Mucosa of descending colon (tissue), 3 donors: ENCODE results near the gene TMCC2. TPM values are rescaled to one million over a fixed set of nuclear protein-coding genes. Genes with fewer than 3 reads are reported as not detected.
A peak's percentile ranks its signal among the peaks of the same experiment; 100 is the strongest.

Experiments used
- ATAC-seq: fragments of 200-7000 bp; cut with Tn5 transposase; one replicate; pipeline ENCODE4 v1.9.1; 2020; ENCODE audit warnings: mild to moderate bottlenecking, moderate library complexity
- DNase-seq, 3 donors: peaks; one replicate each; pipeline ENCODE4 v3.0.0-alpha.2; 2020
- H3K36me3 ChIP-seq: fragments of 200-600 bp; one replicate; pipeline ENCODE4 v1.8.0; 2021; ENCODE audit warnings: low read depth, mild to moderate bottlenecking
- H3K4me1 ChIP-seq: fragments of 200-600 bp; one replicate; pipeline ENCODE4 v1.8.0; 2021; ENCODE audit warnings: low read depth, mild to moderate bottlenecking
- H3K4me3 ChIP-seq: fragments of 200-600 bp; one replicate; pipeline ENCODE4 v1.8.0; 2021; ENCODE audit warnings: mild to moderate bottlenecking
- H3K9me3 ChIP-seq: fragments of 200-600 bp; one replicate; pipeline ENCODE4 v1.8.0; 2021; ENCODE audit warnings: mild to moderate bottlenecking
- intact Hi-C, 2 donors: fragments of 100-400 bp; cut with DNase I in 1 of 2; cut with micrococcal nuclease in 1 of 2; formaldehyde crosslinking; loops; one replicate each; pipeline versions ENCODE4 v1.11.0 to v1.11.1; 2022; cut with DNase I, micrococcal nuclease
- total RNA-seq, 3 donors: library from RNA; stranded (reverse); fragmentation: NEBNext Ultra II Directional in 2 of 3; extraction: Animal tissue kit (Norgen Biotek cat#: 25700) in 2 of 3; gene quantifications; one replicate each; pipeline versions ENCODE4 v1.2.1 to v1.2.4, GENCODE V29; 2021 to 2023
- TF ChIP-seq, protein P1 (sequence below): fragments of 200-600 bp; IDR thresholded peaks from one replicate; pipeline ENCODE4 v1.8.0; 2022; ENCODE audit warnings: antibody characterized with exemption, mild to moderate bottlenecking
- donor health status: DM: no; HTN: no; CAD: no; lungs with moderate emphysema.
- donor health status: DM: no; HTN: no; CAD: no.
- donor health status: DM: no; HTN: yes; CAD: no.

TMCC2 gene
- total RNA-seq, 3 donors from 2014 or later, result 0.27 to 5.1 (median 0.29) TPM

DNA sequence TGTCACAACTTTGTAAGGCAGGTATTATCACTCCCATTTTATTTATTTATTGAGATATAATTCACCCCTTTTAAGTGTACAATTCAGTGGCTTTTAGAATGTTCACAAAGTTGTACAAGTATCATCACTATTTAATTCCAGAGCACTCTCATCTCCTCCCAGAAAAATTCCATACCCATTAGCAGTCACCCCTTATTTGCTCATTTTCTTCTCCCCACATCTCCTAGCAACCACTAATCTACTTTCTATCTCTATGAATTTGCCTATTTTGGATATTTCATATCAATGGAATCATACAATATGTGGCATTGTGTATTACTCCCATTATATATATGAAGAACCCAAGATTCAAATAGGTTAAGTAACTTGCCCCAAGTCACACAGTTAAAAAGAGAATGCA lies 23.2 kb upstream of the TMCC2 start:
- Histone ChIP-seq H3K36me3 (no peaks in the 10 kb centered on the region), H3K4me1 (no peaks in the 10 kb centered on the region), H3K4me3 (no peak overlapping the region), H3K9me3 (no peaks in the 10 kb centered on the region)
- ATAC-seq (no peak), DNase-seq (no peak)
- intact Hi-C loops, result no loop called here
- TF ChIP-seq, protein P1, sequence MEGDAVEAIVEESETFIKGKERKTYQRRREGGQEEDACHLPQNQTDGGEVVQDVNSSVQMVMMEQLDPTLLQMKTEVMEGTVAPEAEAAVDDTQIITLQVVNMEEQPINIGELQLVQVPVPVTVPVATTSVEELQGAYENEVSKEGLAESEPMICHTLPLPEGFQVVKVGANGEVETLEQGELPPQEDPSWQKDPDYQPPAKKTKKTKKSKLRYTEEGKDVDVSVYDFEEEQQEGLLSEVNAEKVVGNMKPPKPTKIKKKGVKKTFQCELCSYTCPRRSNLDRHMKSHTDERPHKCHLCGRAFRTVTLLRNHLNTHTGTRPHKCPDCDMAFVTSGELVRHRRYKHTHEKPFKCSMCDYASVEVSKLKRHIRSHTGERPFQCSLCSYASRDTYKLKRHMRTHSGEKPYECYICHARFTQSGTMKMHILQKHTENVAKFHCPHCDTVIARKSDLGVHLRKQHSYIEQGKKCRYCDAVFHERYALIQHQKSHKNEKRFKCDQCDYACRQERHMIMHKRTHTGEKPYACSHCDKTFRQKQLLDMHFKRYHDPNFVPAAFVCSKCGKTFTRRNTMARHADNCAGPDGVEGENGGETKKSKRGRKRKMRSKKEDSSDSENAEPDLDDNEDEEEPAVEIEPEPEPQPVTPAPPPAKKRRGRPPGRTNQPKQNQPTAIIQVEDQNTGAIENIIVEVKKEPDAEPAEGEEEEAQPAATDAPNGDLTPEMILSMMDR, result no peak

DNA sequence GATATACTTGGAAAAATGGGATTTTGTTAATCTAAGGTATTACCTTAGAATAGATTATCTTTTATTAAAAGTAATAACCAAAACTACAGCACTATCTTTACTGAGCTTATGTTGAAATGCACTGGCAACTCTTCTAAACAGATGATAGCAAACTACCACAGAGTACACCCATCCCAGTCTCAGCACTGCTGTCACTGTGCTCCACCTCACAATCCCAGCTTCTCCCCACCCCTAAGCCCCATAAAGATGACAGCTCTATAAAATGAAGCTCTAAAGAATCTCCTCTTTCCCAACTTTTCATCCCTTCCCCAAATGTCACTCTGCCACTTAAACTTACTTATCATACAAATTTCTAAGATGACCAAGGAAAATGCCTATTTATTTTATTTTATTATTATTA lies 22.7 kb upstream of the TMCC2 start:
- peaks cover 3% of the 10 kb centered on the region for H3K4me1 ChIP-seq
- ATAC-seq, result no peak
- TF ChIP-seq, protein P1, result no peak

DNA sequence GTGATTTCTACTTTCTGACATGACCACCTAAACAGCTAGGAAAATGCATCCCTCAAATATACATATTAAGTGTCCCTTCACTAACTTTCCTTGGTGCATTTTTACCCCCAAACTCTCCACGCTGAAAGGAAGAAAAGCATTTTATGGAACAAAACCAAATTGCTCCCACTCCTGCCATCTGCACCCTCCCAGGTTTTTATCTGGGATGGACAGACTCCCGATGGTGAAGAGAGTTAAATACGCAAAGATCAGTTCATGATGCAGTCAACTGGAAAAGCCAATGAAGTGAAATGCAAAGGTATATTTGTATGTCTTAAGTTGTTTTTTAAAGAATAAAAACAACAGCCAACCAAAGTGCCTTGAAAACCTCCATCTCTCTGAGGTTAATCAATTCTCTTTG lies 18.9 kb upstream of the TMCC2 start:
- ATAC-seq, result no peak
- no peak for DNase-seq
- Histone ChIP-seq H3K4me3 (no peak overlapping the region), H3K9me3 (no peaks in the 10 kb centered on the region), H3K4me1 (peaks cover 3% of the 10 kb centered on the region), H3K36me3 (no peaks in the 10 kb centered on the region)
- TF ChIP-seq, protein P1, result no peak
- intact Hi-C loops, result no loop called here

More for the DNA sequence above, 22.7 kb upstream of the TMCC2 start:
- no peaks in the 10 kb centered on the region for H3K9me3 ChIP-seq
- intact Hi-C loops, result no loop called here
- H3K4me3 ChIP-seq, result no peak overlapping the region
- DNase-seq, result no peak
- H3K36me3 ChIP-seq, result no peaks in the 10 kb centered on the region

DNA sequence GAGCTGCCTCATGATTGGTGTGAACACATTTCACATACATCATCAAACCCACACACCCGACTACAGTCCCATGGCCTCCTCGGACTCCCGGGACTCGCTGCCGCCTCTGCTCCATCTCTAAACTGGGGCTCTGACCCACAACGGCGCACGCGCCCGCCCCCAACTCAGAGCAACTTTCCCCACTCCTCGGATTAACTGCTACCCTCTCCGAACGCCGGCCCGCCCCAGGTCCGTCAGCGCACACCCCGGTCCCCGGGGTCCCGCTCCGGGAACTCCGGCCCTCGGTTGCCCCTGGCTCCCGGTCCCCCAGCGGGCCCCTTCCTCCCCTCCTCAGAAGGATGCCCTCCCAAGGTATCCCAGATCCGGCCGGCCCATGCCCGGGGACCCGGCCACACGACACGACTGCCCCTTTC lies 17.0 kb upstream of the TMCC2 start:
- DNase-seq (peak in 1 of 3 donors; percentile 39), ATAC-seq (peak; percentile 24)
- TF ChIP-seq, protein P1, result no peak
- intact Hi-C loops, result no loop called here
- no peaks in the 10 kb centered on the region for H3K36me3 ChIP-seq
- H3K9me3 ChIP-seq, result no peaks in the 10 kb centered on the region
- peak overlapping the region; percentile 75 for H3K4me3 ChIP-seq
- H3K4me1 ChIP-seq, result peaks cover 3% of the 10 kb centered on the region

DNA sequence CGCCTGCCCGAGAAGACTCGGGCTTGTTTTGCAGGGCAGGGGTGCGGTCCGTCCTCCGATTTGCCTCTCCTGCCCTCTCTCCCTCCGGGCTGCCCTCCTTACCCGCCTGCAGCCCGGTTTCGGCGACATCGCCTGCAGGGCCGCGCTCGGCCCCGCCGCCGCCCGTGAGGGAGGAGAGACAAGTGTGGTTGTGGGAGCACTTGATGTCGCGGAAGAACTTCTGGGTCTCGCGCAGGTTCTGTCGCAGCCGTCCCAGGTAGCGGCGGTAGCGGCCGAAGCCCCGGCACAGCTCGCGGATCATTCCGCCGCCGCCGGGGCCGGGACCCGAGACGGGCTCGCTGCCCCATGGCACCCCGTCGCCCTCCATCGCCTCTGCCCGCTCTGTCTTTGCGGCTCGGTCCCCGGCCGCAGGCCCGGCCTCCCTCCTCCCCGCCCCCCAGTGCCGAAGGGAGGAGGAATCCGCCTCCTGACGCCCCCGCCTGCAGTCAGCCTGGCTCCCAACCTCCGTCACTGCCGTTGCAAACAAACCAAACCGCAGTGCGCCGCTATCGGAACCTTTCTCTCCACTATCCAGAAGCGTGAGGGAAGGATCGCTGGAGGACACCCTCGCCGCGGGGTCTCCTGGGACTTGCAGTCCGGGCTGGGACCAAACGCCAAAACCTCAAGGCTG lies 16.4 kb upstream of the TMCC2 start, which contains the start of gene DSTYK:
Gene DSTYK (minus strand): TSS at position 534 of the 670 bp plus-strand sequence. CDS start 167 bp downstream, at position 367.
- peak within 1 kb of the TSS; percentile 75 for H3K4me3 ChIP-seq
- TF ChIP-seq, protein P1, result no peak
- DNase-seq (peak; percentile 92 to 95 (median 93)), ATAC-seq (peak; percentile 96)
- intact Hi-C loops, result no loop called here
- peaks cover 3% of the 10 kb centered on the region for H3K4me1 ChIP-seq
- no peaks in the 10 kb centered on the region for H3K36me3 ChIP-seq
- no peaks in the 10 kb centered on the region for H3K9me3 ChIP-seq
